Right lung (tissue), 5 donors: ENCODE data around the gene AK5. TPM values are rescaled to one million over a fixed set of nuclear protein-coding genes. Genes with fewer than 3 reads are reported as not detected.
A peak's percentile ranks its signal among the peaks of the same experiment; 100 is the strongest.

Source experiments
- DNase-seq, 2 donors: peaks; one replicate each; pipeline ENCODE4 v3.0.0-alpha.2; 2013
- polyA plus RNA-seq, 5 donors: library from polyadenylated mRNA; unstranded; fragments of 120-200 nt; gene quantifications; one replicate each; pipeline versions ENCODE4 v1.2.1 to v1.2.3, GENCODE V29; 2013; ENCODE audit warnings: inconsistent platforms in 1 of 5, low replicate concordance in 1 of 5; ENCODE audit not compliant: insufficient read length in 5 of 5, insufficient read depth in 1 of 5

AK5 gene
- polyA plus RNA-seq, 5 donors, result 0.46 to 1.2 (median 0.84) TPM

GRCh38 chr1:77589231-77589630 is 307.4 kb downstream of the AK5 start:
- no peak for DNase-seq

GRCh38 chr1:77590651-77591050 is 308.8 kb downstream of the AK5 start:
- DNase-seq, result no peak

GRCh38 chr1:77592906-77593305 is 311.1 kb downstream of the AK5 start:
- DNase-seq, result no peak

GRCh38 chr1:77594366-77595112 is 312.7 kb downstream of the AK5 start:
- DNase-seq, result no peak

GRCh38 chr1:77597310-77597709 is 315.5 kb downstream of the AK5 start:
- DNase-seq, result no peak

GRCh38 chr1:77605246-77606026 is 323.6 kb downstream of the AK5 start:
- DNase-seq, result peak in 1 of 2 donors; percentile 8

- no peak for DNase-seq
Observed at GRCh38 chr1:77608893-77609292, 327.1 kb downstream of the AK5 start.

Other genes starting within 250 kb of the AK5 start
- 10 to 100 TPM; 26.9 to 41.4 (median 38.4) TPM for gene PIGK, start 62.6 kb upstream of the AK5 start, polyA plus RNA-seq